Ishikawa (cell line): ENCODE results near the gene ARL8A.

ENCODE experiments used
- CREB1 ChIP-seq: IDR thresholded peaks from 2 replicates; pipeline ENCODE4 v1.6.1; 2012; ENCODE audit warnings: low read depth
- EP300 ChIP-seq: IDR thresholded peaks from 2 replicates; pipeline ENCODE4 v1.6.1; 2012; ENCODE audit warnings: borderline replicate concordance
- FOXM1 ChIP-seq: IDR thresholded peaks from 2 replicates; pipeline ENCODE4 v1.6.1; 2012; ENCODE audit warnings: low read depth, borderline replicate concordance
- NFIC ChIP-seq: IDR thresholded peaks from 2 replicates; pipeline ENCODE4 v1.6.1; 2012
- REST ChIP-seq: IDR thresholded peaks from 2 replicates; pipeline ENCODE4 v1.6.1; 2012; ENCODE audit warnings: low read depth, mild to moderate bottlenecking
- TAF1 ChIP-seq: IDR thresholded peaks from 2 replicates; pipeline ENCODE4 v1.6.1; 2012; ENCODE audit warnings: low read depth, mild to moderate bottlenecking
- TCF12 ChIP-seq: IDR thresholded peaks from 2 replicates; pipeline ENCODE4 v1.6.1; 2012; ENCODE audit warnings: low read depth
- TEAD4 ChIP-seq: IDR thresholded peaks from 2 replicates; pipeline ENCODE4 v1.6.1; 2012
- USF1 ChIP-seq: IDR thresholded peaks from 2 replicates; pipeline ENCODE4 v1.6.1; 2012
- YY1 ChIP-seq: IDR thresholded peaks from 2 replicates; pipeline ENCODE4 v1.6.1; 2012; ENCODE audit warnings: low read depth
- ZBTB7A ChIP-seq: IDR thresholded peaks from 2 replicates; pipeline ENCODE4 v1.6.1; 2012; ENCODE audit warnings: low read depth

GRCh38 chr1:202163281-202164270 is 19.0 kb upstream of the ARL8A start:
- TF ChIP-seq USF1, result no peak
- no peak for TF ChIP-seq TCF12
- TF ChIP-seq EP300, result no peak
- TF ChIP-seq FOXM1, result no peak
- TF ChIP-seq CREB1, result no peak
- no peak for TF ChIP-seq REST
- no peak for TF ChIP-seq ZBTB7A
- no peak for TF ChIP-seq TAF1
- no peak for TF ChIP-seq TEAD4
- no peak for TF ChIP-seq NFIC
- no peak for TF ChIP-seq YY1
